Mesenchymal stem cell (in vitro differentiated cells and primary cell): ENCODE data around the gene LAPTM5.

Experiments
- DNase-seq: peaks from one replicate; pipeline ENCODE4 v3.0.0-alpha.2; 2013
- H2AFZ ChIP-seq: one replicate; pipeline ENCODE4 v1.6.1; 2013; ENCODE audit warnings: low read depth, mild to moderate bottlenecking, control low read depth, inconsistent platforms, low read length, moderate library complexity
- H2AK5ac ChIP-seq: 2 replicates; pipeline ENCODE4 v1.6.1; 2013; ENCODE audit warnings: low read length, moderate library complexity, mild to moderate bottlenecking, inconsistent platforms; ENCODE audit not compliant: severe bottlenecking
- H2BK120ac ChIP-seq: one replicate; pipeline ENCODE4 v1.6.1; 2013; ENCODE audit warnings: low read depth, mild to moderate bottlenecking, inconsistent platforms, low read length, moderate library complexity
- H2BK12ac ChIP-seq, 2 experiments: one replicate each; pipeline ENCODE4 v1.6.1; 2013; ENCODE audit warnings: inconsistent platforms in 2 of 2, low read length in 2 of 2, mild to moderate bottlenecking in 2 of 2, moderate library complexity in 2 of 2, control low read depth in 1 of 2
- H2BK15ac ChIP-seq: one replicate; pipeline ENCODE4 v1.6.1; 2013; ENCODE audit warnings: mild to moderate bottlenecking, low read depth, inconsistent platforms; ENCODE audit not compliant: poor library complexity, severe bottlenecking
- H2BK5ac ChIP-seq: 2 replicates; pipeline ENCODE4 v1.6.1; 2013; ENCODE audit warnings: low read depth, mild to moderate bottlenecking, low read length, control low read depth, inconsistent platforms; ENCODE audit not compliant: poor library complexity, severe bottlenecking
- H3K14ac ChIP-seq, 2 experiments: one replicate each; pipeline ENCODE4 v1.6.1; 2013; ENCODE audit warnings: inconsistent platforms in 2 of 2, low read length in 2 of 2, control low read depth in 1 of 2, mild to moderate bottlenecking in 1 of 2, moderate library complexity in 1 of 2
- H3K18ac ChIP-seq, 2 experiments: one replicate each; pipeline ENCODE4 v1.6.1; 2013; ENCODE audit warnings: inconsistent platforms in 2 of 2, low read length in 2 of 2, control low read depth in 1 of 2, low read depth in 1 of 2, mild to moderate bottlenecking in 1 of 2
- H3K23ac ChIP-seq, 2 experiments: one replicate each; pipeline ENCODE4 v1.6.1; 2013; ENCODE audit warnings: inconsistent platforms in 2 of 2, low read length in 2 of 2, mild to moderate bottlenecking in 2 of 2, moderate library complexity in 2 of 2, control low read depth in 1 of 2
- H3K27ac ChIP-seq: 2 replicates; pipeline ENCODE4 v1.5.1; 2013; ENCODE audit warnings: mild to moderate bottlenecking, moderate library complexity, low read length, control low read depth, inconsistent platforms; ENCODE audit not compliant: poor library complexity, severe bottlenecking
- H3K27me3 ChIP-seq, 2 experiments: 2 replicates each; pipeline versions ENCODE4 v1.6.1 to v1.7.0; 2013; ENCODE audit warnings: low read length in 2 of 2, mild to moderate bottlenecking in 2 of 2, moderate library complexity in 2 of 2, control low read depth in 1 of 2, inconsistent platforms in 1 of 2; ENCODE audit not compliant: control insufficient read depth in 1 of 2, insufficient read depth in 1 of 2
- H3K36me3 ChIP-seq, 2 experiments: 2 replicates each; pipeline versions ENCODE4 v1.6.1 to v1.7.0; 2013; ENCODE audit warnings: low read length in 2 of 2, control low read depth in 1 of 2, inconsistent platforms in 1 of 2, low read depth in 1 of 2, mild to moderate bottlenecking in 1 of 2; ENCODE audit not compliant: insufficient read depth in 2 of 2, control insufficient read depth in 1 of 2
- H3K4ac ChIP-seq, 2 experiments: one replicate each; pipeline ENCODE4 v1.6.1; 2013; ENCODE audit warnings: inconsistent platforms in 2 of 2, low read length in 2 of 2, mild to moderate bottlenecking in 2 of 2, moderate library complexity in 2 of 2, control low read depth in 1 of 2, low read depth in 1 of 2
- H3K4me1 ChIP-seq: 2 replicates; pipeline ENCODE4 v1.6.1; 2013; ENCODE audit warnings: low read depth, low read length, control low read depth; ENCODE audit not compliant: control insufficient read depth, insufficient read depth
- H3K4me2 ChIP-seq: 2 replicates; pipeline ENCODE4 v1.6.1; 2013; ENCODE audit warnings: low read length, mild to moderate bottlenecking, inconsistent platforms; ENCODE audit not compliant: poor library complexity, severe bottlenecking
- H3K4me3 ChIP-seq, 2 experiments: 2 replicates each; pipeline versions ENCODE4 v1.5.1 to v1.7.0; 2013; ENCODE audit warnings: low read length in 2 of 2, mild to moderate bottlenecking in 2 of 2, control low read depth in 1 of 2, low read depth in 1 of 2; ENCODE audit not compliant: insufficient read depth in 1 of 2
- H3K79me1 ChIP-seq: replicated peaks from 2 replicates; pipeline ENCODE4 v1.6.1; 2013; ENCODE audit warnings: mild to moderate bottlenecking, control low read depth, low read length, inconsistent platforms; ENCODE audit not compliant: poor library complexity, severe bottlenecking
- H3K9ac ChIP-seq: 2 replicates; pipeline ENCODE4 v1.7.0; 2013; ENCODE audit warnings: mild to moderate bottlenecking, low read length, moderate library complexity
- H3K9me3 ChIP-seq: 2 replicates; pipeline ENCODE4 v1.7.0; 2013; ENCODE audit warnings: mild to moderate bottlenecking, low read length; ENCODE audit not compliant: control insufficient read depth
- H4K8ac ChIP-seq: one replicate; pipeline ENCODE4 v1.6.1; 2013; ENCODE audit warnings: inconsistent platforms, mild to moderate bottlenecking, low read length, moderate library complexity
- H4K91ac ChIP-seq: one replicate; pipeline ENCODE4 v1.6.1; 2013; ENCODE audit warnings: mild to moderate bottlenecking, low read length, inconsistent platforms
- WGBS: methylation state at CpG from one replicate; pipeline ENCODE4 v1.1.7; 2013; ENCODE audit warnings: mixed read lengths; 5-methylcytosine and 5-hydroxymethylcytosine counted together

Gene LAPTM5

DNA sequence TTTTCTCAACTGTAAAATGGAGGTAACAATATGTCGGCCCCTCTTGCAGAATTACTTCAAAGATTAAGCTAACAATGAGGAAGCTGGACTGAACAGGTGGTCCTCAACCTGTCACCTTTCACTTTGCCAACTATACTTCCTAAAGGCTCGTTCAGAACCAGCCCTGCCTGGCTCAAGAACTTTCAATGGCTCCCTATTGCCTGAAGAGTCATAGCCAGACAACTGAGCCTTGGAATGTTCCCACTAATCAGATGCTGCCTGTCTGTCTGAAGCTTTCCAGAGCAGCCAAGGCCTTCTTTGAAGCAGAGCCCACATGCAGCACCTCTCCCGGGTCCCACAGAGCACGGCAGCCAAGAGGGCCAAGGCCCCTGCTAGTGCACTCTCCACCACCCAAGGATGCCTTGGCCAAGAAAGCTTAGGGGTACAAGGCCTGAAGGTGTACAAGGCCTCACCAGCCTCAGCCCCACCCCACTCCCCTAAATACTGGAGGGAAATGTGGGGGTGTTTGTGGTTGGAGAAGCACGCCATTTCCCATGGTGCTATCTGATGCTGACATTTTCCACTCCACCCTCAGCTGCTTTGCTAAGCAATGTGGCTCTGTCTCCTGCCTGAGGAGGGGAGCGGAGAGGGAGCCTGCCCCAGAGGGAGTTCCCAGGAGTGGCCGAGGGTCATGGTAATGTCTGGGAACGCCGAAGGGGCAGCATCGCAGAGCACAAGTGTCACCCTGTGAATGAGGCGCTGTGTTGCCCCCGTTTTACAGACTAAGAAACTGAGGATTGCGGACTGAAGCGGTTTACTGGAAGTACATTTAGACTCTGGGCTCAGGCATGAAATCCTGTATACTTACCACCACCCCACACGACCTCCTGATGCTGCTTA, 8.2 kb upstream of the LAPTM5 start:
- H4K91ac ChIP-seq = no peak overlapping the region
- H3K18ac ChIP-seq = no peak overlapping the region
- H3K23ac ChIP-seq = no peak overlapping the region
- no peak overlapping the region for H3K4me3 ChIP-seq
- peaks cover 0 to 21% of the 10 kb centered on the region in 2 experiments for H3K27me3 ChIP-seq
- 83% methylated on average over 14 of the region's 15 CpGs for whole genome bisulfite sequencing
- H3K14ac ChIP-seq = no peak overlapping the region
- H2AK5ac ChIP-seq = no peak overlapping the region
- H3K36me3 ChIP-seq = no peaks in the 10 kb centered on the region
- H3K4ac ChIP-seq = no peak overlapping the region
- no peak overlapping the region for H2BK5ac ChIP-seq
- H2BK120ac ChIP-seq = no peak overlapping the region
- no peak overlapping the region for H4K8ac ChIP-seq
- H3K4me2 ChIP-seq = no peak overlapping the region
- H2AFZ ChIP-seq = no peak overlapping the region
- H3K9ac ChIP-seq = no peak overlapping the region
- no peaks in the 10 kb centered on the region for H3K9me3 ChIP-seq
- H2BK12ac ChIP-seq = no peak overlapping the region
- H3K79me1 ChIP-seq = no peaks in the 10 kb centered on the region
- no peak overlapping the region for H2BK15ac ChIP-seq
- no peak for DNase-seq
- H3K4me1 ChIP-seq = peaks cover 22% of the 10 kb centered on the region
- no peak overlapping the region for H3K27ac ChIP-seq

DNA sequence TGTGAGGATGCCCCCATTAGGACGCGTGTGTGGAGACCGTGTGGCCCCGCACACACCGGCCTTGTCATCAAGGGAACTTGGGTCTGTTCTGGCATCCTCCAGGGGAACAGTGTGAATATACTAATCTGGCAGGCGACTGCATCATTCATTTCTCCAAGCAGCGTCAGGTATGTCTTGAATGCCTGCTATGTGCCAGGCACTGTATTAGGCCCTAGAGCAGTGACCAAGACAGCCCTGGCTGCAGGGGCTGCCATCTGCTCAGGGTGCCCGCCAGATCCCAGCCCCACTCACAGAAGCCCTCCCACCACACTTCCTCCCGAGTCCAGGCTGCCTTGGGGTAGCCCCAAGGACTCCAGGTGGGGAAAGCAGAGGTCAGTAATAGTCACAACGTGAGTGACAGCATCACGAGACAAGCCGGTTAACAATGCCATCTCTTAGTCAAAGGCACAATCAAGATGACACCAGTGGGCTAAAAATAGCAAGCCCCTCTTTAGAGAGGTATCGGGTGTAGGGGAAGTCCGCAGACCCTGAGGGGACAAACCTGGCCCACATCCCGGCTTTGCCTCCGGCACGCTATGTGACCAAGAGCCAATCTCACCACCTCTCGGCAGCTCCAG, 7.5 kb upstream of the LAPTM5 start:
- no peak overlapping the region for H3K27ac ChIP-seq
- H2BK120ac ChIP-seq = no peak overlapping the region
- H3K4me3 ChIP-seq = no peak overlapping the region
- H3K27me3 ChIP-seq = peaks cover 0 to 27% of the 10 kb centered on the region in 2 experiments
- H3K79me1 ChIP-seq = no peaks in the 10 kb centered on the region
- H2BK15ac ChIP-seq = no peak overlapping the region
- 96% methylated on average over 18 of the region's 18 CpGs for WGBS
- no peak overlapping the region for H2AFZ ChIP-seq
- no peak overlapping the region for H2BK5ac ChIP-seq
- H3K18ac ChIP-seq = peak overlapping the region in 1 of 2 experiments; percentile 15
- no peaks in the 10 kb centered on the region for H3K9me3 ChIP-seq
- peak overlapping the region in 1 of 2 experiments; percentile 45 for H2BK12ac ChIP-seq
- no peak overlapping the region for H3K23ac ChIP-seq
- no peak overlapping the region for H4K91ac ChIP-seq
- H4K8ac ChIP-seq = no peak overlapping the region
- H3K9ac ChIP-seq = no peak overlapping the region
- H3K4me1 ChIP-seq = peaks cover 24% of the 10 kb centered on the region
- H3K4me2 ChIP-seq = no peak overlapping the region
- H3K36me3 ChIP-seq = no peaks in the 10 kb centered on the region
- DNase-seq = no peak
- H2AK5ac ChIP-seq = no peak overlapping the region
- H3K14ac ChIP-seq = peak overlapping the region in 1 of 2 experiments; percentile 56
- no peak overlapping the region for H3K4ac ChIP-seq

DNA sequence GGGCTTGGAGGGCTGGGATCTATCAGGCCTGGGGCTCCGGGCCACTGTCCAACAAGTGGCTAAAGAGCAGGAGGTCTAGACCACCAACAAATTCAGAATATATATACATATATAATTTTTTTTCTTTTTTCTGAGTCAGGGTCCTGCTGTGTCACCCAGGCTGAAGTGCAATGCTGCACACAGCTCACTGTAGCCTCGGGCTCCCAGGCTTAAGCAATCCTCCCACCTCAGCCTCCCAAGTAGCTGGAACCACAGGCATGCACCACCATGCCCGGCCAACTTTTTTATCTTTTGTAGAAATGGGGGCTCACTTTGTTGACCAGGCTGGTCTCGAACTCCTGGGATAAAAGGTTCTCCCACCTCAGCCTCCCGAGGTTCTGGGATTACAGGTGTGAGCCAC, 6.8 kb upstream of the LAPTM5 start:
- no peaks in the 10 kb centered on the region for H3K36me3 ChIP-seq
- peak; percentile 31 for DNase-seq
- 86% methylated on average over 4 of the region's 5 CpGs for WGBS
- H3K18ac ChIP-seq = peak overlapping the region in 1 of 2 experiments; percentile 47
- H2AK5ac ChIP-seq = no peak overlapping the region
- H3K9me3 ChIP-seq = no peaks in the 10 kb centered on the region
- peaks cover 0 to 27% of the 10 kb centered on the region in 2 experiments for H3K27me3 ChIP-seq
- peak overlapping the region; percentile 90 for H4K8ac ChIP-seq
- no peak overlapping the region for H3K23ac ChIP-seq
- no peak overlapping the region for H3K9ac ChIP-seq
- peak overlapping the region; percentile 29 for H2BK120ac ChIP-seq
- H2BK5ac ChIP-seq = no peak overlapping the region
- peak overlapping the region; percentile 29 to 31 for H2BK12ac ChIP-seq
- H3K79me1 ChIP-seq = no peaks in the 10 kb centered on the region
- H3K4me1 ChIP-seq = peaks cover 28% of the 10 kb centered on the region
- H4K91ac ChIP-seq = no peak overlapping the region
- H3K4me3 ChIP-seq = no peak overlapping the region
- no peak overlapping the region for H3K4ac ChIP-seq
- no peak overlapping the region for H3K14ac ChIP-seq
- no peak overlapping the region for H3K27ac ChIP-seq
- no peak overlapping the region for H3K4me2 ChIP-seq
- H2AFZ ChIP-seq = no peak overlapping the region
- no peak overlapping the region for H2BK15ac ChIP-seq

DNA sequence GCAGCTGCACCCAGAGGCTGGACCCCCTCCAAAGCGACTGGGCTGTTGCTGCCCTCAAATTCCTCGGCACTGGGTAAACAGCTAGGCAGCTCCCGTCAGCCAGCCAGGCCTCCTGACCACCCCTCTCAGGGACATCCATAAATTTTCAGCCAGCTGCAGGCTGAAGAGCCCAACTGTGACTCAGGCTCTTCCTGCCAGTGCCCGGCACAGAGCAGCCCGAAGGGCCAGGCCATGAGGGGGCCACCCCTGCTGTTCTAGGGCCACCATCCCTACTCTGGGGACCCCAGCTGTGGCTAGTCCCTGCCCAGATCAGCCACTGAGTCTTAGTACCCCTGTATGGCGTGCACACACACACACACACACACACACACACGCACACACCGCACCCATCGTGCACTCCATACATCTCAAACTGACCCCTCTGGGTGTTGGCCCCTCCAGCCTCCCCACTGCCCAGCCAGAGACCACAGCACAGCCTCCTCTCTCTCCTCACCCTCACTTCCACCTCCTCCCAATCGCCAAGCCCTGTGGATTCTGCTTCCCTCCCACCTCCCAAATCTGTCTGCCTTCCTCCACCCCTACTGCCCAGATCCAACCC, 6.2 kb upstream of the LAPTM5 start:
- no peaks in the 10 kb centered on the region for H3K9me3 ChIP-seq

More for the DNA sequence above, 6.2 kb upstream of the LAPTM5 start:
- Histone ChIP-seq H3K14ac (peak overlapping the region in 1 of 2 experiments; percentile 55), H3K27me3 (peaks cover 0 to 27% of the 10 kb centered on the region in 2 experiments), H2BK12ac (peak overlapping the region; percentile 29 to 31), H3K36me3 (no peaks in the 10 kb centered on the region), H2BK15ac (no peak overlapping the region), H3K4me3 (no peak overlapping the region), H3K79me1 (no peaks in the 10 kb centered on the region), H3K23ac (peak overlapping the region in 1 of 2 experiments; percentile 46), H4K91ac (peak overlapping the region; percentile 34), H4K8ac (peak overlapping the region; percentile 90), H3K4me2 (no peak overlapping the region), H3K27ac (peak overlapping the region; percentile 20), H3K4me1 (peaks cover 28% of the 10 kb centered on the region), H2AFZ (no peak overlapping the region), H3K9ac (no peak overlapping the region), H2BK5ac (no peak overlapping the region), H3K4ac (peak overlapping the region in 1 of 2 experiments; percentile 52), H2AK5ac (no peak overlapping the region), H2BK120ac (peak overlapping the region; percentile 29), H3K18ac (peak overlapping the region; percentile 44 to 47)
- WGBS = 35% methylated on average over 10 of the region's 10 CpGs
- DNase-seq = peak; percentile 85
